Ishikawa (cell line): ENCODE measurements around the gene SCRN2.

Source experiments
- CEBPB ChIP-seq: IDR thresholded peaks from 2 replicates; pipeline ENCODE4 v1.6.1; 2012
- CREB1 ChIP-seq: IDR thresholded peaks from 2 replicates; pipeline ENCODE4 v1.6.1; 2012; ENCODE audit warnings: low read depth
- EGR1 ChIP-seq: IDR thresholded peaks from 2 replicates; pipeline ENCODE4 v1.6.1; 2012
- EP300 ChIP-seq: IDR thresholded peaks from 2 replicates; pipeline ENCODE4 v1.6.1; 2012; ENCODE audit warnings: borderline replicate concordance
- FOXM1 ChIP-seq: IDR thresholded peaks from 2 replicates; pipeline ENCODE4 v1.6.1; 2012; ENCODE audit warnings: low read depth, borderline replicate concordance
- NFIC ChIP-seq: IDR thresholded peaks from 2 replicates; pipeline ENCODE4 v1.6.1; 2012
- RAD21 ChIP-seq: IDR thresholded peaks from 2 replicates; pipeline ENCODE4 v1.6.1; 2012; ENCODE audit warnings: low read depth
- REST ChIP-seq: IDR thresholded peaks from 2 replicates; pipeline ENCODE4 v1.6.1; 2012; ENCODE audit warnings: low read depth, mild to moderate bottlenecking
- TAF1 ChIP-seq: IDR thresholded peaks from 2 replicates; pipeline ENCODE4 v1.6.1; 2012; ENCODE audit warnings: low read depth, mild to moderate bottlenecking
- TCF12 ChIP-seq: IDR thresholded peaks from 2 replicates; pipeline ENCODE4 v1.6.1; 2012; ENCODE audit warnings: low read depth
- TEAD4 ChIP-seq: IDR thresholded peaks from 2 replicates; pipeline ENCODE4 v1.6.1; 2012
- YY1 ChIP-seq: IDR thresholded peaks from 2 replicates; pipeline ENCODE4 v1.6.1; 2012; ENCODE audit warnings: low read depth
- ZBTB7A ChIP-seq: IDR thresholded peaks from 2 replicates; pipeline ENCODE4 v1.6.1; 2012; ENCODE audit warnings: low read depth
- TF ChIP-seq, protein P1 (sequence below): IDR thresholded peaks from 2 replicates; pipeline ENCODE4 v1.6.1; 2012
- TF ChIP-seq, protein P2 (sequence below): IDR thresholded peaks from 2 replicates; pipeline ENCODE4 v1.6.1; 2012

SCRN2 gene

GRCh38 chr17:47841488-47842291 is 617 bp upstream of the SCRN2 start:
- no peak for TF ChIP-seq EGR1
- no peak for TF ChIP-seq YY1
- no peak for TF ChIP-seq TEAD4
- TF ChIP-seq NFIC: no peak
- no peak for TF ChIP-seq ZBTB7A
- no peak for TF ChIP-seq CREB1
- TF ChIP-seq TAF1: no peak
- TF ChIP-seq, protein P1, sequence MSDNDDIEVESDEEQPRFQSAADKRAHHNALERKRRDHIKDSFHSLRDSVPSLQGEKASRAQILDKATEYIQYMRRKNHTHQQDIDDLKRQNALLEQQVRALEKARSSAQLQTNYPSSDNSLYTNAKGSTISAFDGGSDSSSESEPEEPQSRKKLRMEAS: no peak
- TF ChIP-seq RAD21: no peak
- TF ChIP-seq EP300: no peak
- TF ChIP-seq CEBPB: no peak
- TF ChIP-seq, protein P2, sequence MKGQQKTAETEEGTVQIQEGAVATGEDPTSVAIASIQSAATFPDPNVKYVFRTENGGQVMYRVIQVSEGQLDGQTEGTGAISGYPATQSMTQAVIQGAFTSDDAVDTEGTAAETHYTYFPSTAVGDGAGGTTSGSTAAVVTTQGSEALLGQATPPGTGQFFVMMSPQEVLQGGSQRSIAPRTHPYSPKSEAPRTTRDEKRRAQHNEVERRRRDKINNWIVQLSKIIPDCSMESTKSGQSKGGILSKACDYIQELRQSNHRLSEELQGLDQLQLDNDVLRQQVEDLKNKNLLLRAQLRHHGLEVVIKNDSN: no peak
- TF ChIP-seq FOXM1: no peak
- no peak for TF ChIP-seq TCF12
- TF ChIP-seq REST: no peak

GRCh38 chr17:47840001-47840741 is 902 bp downstream of the SCRN2 start:
- TF ChIP-seq TCF12 (no peak), EP300 (no peak), ZBTB7A (no peak), EGR1 (no peak), CEBPB (no peak)

DNA sequence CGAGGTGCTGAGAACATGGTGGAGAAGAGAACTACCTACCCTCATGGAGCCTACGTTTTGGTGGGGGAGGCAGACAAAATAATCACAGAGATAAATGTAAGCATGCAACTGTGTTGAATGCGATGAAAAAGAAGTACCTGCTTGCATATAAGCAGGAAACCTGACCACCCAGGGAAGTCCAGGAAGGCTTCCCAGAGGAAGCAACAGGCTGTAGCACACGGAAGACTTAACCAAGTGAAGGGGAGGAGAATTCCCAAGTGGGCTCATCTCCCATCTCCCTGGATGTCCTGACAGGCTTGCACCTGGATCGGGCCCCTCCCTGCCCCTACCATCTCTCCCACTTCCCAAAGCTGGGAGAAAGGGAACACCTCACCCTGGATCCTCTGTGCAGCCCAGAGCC is 2.0 kb downstream of the SCRN2 start:
- TF ChIP-seq TAF1: no peak

GRCh38 chr17:47838636-47839035 is 2.4 kb downstream of the SCRN2 start:
- no peak for TF ChIP-seq NFIC
- TF ChIP-seq, protein P1: no peak
- TF ChIP-seq TEAD4: no peak
- TF ChIP-seq, protein P2: no peak
- no peak for TF ChIP-seq FOXM1
- TF ChIP-seq REST: no peak
- no peak for TF ChIP-seq EP300
- no peak for TF ChIP-seq RAD21
- no peak for TF ChIP-seq ZBTB7A
- TF ChIP-seq YY1: no peak
- TF ChIP-seq CEBPB: no peak
- no peak for TF ChIP-seq TAF1
- TF ChIP-seq TCF12: no peak
- TF ChIP-seq CREB1: no peak
- no peak for TF ChIP-seq EGR1

DNA sequence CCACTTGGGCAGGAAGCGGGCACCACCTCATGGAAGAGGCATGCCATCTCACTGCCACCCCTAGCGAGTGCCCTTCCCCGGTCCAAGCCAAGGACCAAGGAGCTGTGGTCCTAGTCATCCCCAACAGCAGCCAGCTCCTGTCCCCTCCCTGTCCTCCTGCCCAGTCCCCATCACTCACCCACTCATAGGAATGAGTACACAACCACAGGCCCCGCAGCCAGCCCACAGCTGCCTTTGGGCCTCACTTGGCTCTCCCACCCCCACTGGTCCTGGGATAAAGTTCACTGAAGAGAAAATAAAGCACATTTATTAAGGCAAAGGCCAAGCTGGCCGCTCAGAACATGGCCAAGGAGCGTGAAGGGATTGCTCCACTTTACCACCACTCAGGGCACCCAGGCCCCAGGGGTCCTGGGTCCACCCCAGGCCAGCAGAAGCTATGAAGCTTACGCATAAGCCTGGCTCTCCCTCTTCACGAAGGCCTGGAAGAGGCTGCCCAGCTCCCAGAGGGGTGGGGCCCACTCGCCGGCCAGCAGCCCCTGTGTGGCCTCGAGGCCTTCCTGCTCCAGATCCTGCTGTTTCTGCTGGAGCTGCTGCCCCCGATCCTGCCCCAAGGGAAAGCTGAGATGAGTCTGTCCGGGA is 3.6 kb downstream of the SCRN2 start:
- no peak for TF ChIP-seq REST
- no peak for TF ChIP-seq ZBTB7A
- no peak for TF ChIP-seq CREB1
- TF ChIP-seq YY1: no peak
- TF ChIP-seq, protein P2: no peak
- TF ChIP-seq TEAD4: no peak
- TF ChIP-seq FOXM1: no peak
- TF ChIP-seq RAD21: no peak
- TF ChIP-seq, protein P1: no peak
- no peak for TF ChIP-seq NFIC
- no peak for TF ChIP-seq EGR1
- TF ChIP-seq TAF1: no peak
